Left renal pelvis (tissue), 4 donors: ENCODE results near the gene SSH2. TPM values are rescaled to one million over a fixed set of nuclear protein-coding genes. Genes with fewer than 3 reads are reported as not detected.
"Not testable (repeated sequence)": the region's sequence is repeated elsewhere in the genome, so short reads cannot be mapped to it uniquely, and the experiment has no call there.

Experiments used
- DNase-seq, 4 donors: peaks; one replicate each; pipeline ENCODE4 v3.0.0-alpha.2; 2013; ENCODE audit warnings: low read depth in 4 of 4, low spot score in 3 of 4
- polyA plus RNA-seq, 4 donors: library from polyadenylated mRNA; unstranded; fragments of 120-200 nt; gene quantifications; one replicate each; pipeline ENCODE4 v1.2.1, GENCODE V29; 2013; ENCODE audit not compliant: insufficient read length in 4 of 4

SSH2 gene
- polyA plus RNA-seq, 4 donors: 8.9 to 19.4 (median 17.5) TPM

DNA sequence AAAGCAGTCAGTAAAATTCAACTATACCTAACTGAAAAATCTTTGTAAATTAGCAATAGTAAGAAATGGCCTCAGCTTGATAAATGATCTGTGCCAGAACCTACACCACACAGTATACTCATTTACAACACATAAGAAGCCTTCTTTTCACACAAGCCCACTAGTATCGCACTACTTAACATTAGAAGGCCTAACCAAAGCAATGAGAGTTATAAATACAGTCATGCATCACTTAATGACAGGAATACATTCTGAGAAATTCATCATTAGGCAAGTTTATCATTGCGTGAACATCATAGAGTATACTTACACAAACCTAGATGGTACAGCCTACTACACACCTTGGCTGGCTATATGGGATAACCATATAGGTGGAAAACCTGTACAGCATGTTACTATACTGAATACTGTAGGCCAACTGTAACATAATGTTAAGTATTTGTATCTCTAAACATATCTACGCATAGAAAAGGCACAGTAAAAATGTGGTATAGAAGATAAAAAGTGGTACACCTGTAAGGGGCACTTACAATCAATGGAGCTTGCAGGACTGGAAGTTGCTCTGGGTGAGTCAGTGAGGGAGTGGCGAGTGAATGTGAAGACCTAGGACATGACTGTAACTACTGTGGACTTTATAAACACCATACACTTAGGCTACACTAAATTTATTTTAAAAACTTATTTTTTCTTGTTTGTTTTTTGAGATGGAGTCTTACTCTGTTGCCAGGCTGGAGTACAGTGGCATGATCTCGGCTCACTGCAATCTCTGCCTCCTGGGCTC lies 180.8 kb downstream of the SSH2 start:
- no peak for DNase-seq

- no peak for DNase-seq
Measured at GRCh38 chr17:29748400-29748799, 181.6 kb downstream of the SSH2 start.

DNA sequence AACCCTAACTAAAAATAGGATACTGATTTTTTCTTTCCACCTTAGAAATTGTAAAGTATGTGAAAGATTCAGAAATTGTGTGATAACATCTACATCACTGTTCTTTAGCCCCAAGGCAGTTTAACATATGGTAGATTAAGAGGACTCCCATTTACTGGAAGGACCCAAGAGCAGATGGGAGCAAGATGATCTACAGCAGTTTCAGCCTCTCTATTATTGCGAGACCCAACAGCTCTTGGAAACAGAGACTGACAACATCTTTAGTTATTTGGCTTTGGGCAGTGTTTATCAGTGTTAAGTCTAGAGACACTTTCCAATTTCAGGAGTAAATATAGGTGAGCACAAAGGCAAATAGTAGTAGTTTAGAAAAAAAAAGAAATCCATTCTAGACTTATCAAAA lies 182.4 kb downstream of the SSH2 start:
- DNase-seq: no peak

DNA sequence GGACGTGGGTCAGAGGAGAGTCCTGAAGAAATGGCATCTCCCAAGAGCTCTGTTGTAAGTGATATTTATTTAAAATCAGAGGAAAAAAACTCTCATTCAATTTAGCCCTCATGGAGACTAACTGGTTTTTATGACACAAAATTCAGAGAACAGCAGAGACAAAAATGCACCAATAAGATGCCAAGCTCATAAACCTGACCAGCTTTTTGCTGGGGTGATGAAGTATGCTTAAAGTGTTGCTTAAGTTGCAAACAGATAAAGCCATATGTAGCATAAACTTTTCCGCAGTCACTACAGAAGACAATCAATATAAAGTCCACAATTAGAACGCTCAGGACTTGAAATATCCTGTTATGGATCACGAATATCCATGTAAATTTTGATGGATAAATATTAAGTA lies 183.4 kb downstream of the SSH2 start:
- DNase-seq: no peak

DNA sequence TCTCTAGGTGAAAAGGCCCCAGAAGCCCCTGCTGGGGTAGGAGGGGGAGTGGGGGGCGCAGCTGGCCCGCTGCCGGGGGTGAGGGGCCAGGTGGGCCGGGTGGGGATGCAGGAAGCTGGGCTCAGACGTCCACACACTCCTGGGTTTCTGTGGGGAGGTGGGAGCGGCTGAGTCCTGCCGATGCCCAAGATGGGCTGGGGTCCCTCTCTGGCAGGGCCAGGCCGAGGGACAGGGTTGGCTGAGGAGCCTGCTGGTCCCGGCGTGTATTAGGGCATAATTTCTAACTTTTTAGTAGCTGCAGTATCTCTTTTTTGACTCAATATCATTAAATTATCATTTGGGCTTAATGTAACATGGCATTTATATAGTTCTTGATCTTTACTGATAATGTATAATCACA lies 185.9 kb downstream of the SSH2 start:
- DNase-seq: no peak

DNA sequence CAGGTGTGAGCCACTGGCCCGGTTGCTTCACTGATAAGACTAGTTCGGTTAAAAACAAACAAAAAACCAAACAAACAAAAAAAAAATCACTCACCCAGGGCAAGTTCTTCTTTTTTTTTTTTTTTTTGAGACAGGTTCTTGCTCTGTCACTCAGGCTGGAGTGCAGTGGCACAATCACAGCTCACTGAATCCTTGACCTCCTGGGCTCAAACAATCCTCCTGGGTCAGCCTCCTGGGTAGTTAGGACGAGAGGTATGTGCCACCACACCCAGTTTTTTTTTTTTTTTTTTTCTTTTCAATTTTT lies 187.9 kb downstream of the SSH2 start:
- no peak for DNase-seq

DNA sequence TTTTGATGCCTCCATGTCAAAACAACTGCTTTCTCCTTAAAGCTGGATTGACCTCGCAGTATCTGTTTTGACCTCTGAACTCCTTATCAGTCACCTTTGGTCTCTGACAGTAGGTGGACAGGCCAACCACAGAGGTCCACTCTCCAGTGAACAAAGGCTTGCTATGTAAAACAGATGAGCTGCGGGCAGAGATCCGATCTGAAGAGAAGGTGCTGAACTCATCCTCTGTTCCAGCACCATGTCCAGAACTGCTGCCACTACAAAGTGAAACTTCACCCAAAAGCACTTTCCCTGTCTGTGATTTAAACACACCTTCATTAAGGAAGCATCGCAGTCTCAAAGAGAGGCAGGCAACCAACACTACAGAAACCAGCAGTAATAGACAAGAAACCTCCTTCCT lies 190.0 kb downstream of the SSH2 start:
- no peak for DNase-seq

GRCh38 chr17:29734640-29735039 lies 195.4 kb downstream of the SSH2 start:
- no peak for DNase-seq

- no peak for DNase-seq
Measured at GRCh38 chr17:29733166-29733565, 196.9 kb downstream of the SSH2 start.

DNA sequence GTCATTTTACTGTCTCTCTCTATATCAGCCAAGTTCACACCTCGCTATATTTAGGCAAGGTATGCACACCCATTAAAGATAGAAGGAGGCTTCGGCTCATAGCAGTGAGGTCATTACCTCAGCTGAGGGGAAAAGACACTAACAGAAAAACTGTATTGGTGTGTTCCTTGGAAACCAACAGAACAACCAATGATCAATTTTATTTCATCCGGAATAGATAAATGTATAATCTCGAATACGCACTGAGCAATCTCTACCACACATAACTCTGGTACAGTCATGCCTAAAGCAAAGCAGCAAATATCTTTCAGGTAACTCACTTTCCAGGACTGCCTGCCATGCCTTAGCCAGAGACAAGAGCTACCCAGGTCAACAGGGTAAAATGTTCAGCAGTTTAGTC lies 197.4 kb downstream of the SSH2 start:
- DNase-seq: no peak

- no peak for DNase-seq
Measured at GRCh38 chr17:29732209-29732608, 197.8 kb downstream of the SSH2 start.

DNA sequence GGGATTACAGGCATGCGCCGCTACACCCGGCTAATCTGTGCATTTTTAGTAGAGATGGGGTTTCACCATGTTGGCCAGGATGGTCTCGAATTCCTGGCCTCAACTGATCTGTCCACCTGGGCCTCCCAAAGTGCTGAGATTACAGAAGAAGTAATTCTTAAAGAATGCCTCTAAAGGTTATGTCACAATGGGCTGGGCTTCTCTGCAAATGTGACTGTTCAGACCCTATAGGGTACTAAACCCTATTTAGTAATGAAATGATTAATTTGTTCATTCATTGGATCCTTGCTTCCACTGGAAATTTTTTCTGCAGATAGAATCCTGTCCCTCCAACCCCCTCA lies 198.5 kb downstream of the SSH2 start:
- no peak for DNase-seq

DNA sequence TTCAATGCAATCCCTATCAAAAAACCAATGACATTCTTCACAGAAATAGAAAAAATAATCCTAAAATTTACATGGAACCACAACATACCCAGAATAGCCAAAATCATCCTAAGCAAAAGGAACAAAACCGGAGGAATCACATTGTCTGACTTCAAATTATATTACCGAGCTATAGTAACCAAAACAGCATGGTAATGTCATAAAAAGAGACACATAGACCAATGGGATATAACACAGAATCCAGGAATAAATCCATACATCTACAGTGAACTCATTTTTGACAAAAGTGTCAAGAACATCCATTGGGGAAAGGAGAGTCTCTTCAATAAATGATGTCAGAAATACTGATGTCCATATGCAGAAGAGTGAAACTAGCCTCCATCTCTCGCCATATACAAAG lies 201.5 kb downstream of the SSH2 start:
- no peak for DNase-seq

DNA sequence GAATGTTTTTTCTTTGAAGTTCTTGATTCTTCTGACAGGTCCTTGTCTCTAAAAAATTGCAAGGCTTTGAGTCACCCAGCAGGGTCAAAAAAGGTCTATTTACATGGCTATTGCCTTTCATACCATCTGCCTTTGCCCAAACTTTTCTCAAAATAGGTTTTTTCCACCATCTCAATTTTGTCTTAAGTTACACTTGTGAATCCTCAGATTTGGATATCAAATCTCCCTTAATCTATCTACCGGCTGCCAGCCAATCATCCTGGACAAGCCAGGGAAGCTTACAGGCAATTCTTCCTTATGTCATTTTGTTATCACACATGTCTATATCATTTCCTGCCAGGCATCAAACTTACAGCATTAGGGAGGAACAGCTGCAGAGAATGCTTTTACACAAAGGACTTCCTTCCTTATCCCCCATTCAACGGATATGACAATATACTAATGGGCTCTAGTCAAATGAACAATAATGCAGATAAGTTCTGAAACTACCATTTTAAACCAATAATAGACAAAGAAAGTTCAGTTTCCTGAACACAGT lies 203.2 kb downstream of the SSH2 start:
- no peak for DNase-seq

GRCh38 chr17:29725408-29725807 lies 204.6 kb downstream of the SSH2 start:
- DNase-seq: not testable (repeated sequence)

- DNase-seq: no peak
Measured at GRCh38 chr17:29723278-29724047, 206.6 kb downstream of the SSH2 start.

DNA sequence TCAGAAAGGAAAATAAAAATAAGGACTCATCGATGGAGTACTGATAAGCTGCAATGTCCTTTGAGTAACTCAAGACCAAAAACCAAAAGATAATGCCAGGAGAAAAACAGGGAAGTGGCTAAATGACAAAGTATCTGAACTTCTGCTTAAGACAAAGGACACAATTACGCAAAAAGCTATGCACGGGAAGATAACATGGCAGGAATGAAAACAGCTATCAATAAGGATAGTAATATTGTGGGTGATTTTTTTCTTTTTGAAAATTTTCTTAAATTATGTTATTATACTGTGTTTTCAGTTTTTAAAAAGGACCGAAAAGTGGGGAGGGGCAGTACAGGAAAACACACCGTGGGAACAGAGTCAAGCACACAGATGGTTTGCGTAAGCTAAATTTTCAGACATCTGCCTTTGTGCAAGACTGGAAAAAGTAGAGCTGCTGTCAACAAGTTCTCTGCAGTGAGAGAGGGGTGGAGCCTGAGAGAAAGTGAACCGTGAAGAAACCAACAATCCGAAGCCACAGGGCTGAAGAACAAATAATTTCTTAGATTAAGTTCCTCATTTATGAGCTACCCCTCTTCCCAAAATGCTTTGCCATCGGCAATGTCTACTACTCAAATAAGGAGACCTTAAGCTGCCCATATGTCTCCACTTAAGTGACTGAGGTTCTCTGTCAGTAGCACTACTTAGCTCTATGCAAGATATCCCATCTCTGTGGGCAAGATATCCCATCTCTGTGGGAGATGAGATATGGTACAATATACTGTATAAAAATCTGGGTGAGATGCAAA lies 207.4 kb downstream of the SSH2 start:
- peak in 2 of 4 donors; percentile 58 to 66 for DNase-seq

GRCh38 chr17:29720551-29720950 lies 209.5 kb downstream of the SSH2 start:
- no peak for DNase-seq

DNA sequence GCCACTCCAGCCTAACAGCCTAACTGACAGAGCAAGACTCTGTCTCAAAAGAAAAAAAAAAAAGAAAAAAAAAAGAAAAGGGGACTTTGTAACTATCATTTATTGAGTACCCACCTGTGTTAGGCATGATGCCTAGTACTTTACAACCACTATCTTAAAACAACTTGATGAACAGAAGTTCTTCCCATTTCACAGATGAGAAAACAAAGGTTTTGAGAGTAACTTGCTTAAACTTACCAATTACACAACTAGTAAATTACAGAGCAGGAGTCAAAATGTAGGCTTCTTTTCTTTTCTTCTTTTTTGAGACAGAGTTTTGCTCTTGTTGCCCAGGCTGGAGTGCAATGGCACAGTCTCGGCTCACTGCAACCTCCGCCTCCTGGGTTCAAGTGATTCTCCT lies 210.6 kb downstream of the SSH2 start:
- DNase-seq: no peak

DNA sequence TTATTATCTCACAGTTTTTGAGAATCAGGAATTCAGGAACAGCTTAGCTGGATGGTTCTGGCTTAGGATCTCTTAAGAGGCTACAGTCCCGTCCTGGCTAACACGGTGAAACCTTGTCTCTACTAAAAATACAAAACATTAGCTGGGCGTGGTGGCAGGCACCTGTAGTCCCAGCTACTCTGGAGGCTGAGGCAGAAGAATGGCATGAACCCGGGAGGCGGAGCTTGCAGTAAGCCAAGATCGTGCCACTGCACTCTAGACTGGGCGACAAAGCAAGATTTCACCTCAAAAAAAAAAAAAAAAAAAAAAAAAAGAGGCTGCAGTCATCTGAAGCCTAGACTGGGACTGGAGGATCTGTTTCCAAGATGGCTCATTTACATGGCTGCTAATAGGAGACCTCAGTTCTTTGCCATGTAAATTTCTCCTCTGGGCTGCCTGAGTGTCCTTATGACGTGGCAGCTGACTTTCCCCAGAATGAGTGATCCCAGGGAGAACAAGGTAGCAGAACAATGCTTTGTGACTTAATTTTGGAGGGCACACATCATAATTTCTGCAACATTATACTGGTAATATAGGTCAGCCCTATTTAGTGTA lies 211.5 kb downstream of the SSH2 start:
- no peak for DNase-seq

DNA sequence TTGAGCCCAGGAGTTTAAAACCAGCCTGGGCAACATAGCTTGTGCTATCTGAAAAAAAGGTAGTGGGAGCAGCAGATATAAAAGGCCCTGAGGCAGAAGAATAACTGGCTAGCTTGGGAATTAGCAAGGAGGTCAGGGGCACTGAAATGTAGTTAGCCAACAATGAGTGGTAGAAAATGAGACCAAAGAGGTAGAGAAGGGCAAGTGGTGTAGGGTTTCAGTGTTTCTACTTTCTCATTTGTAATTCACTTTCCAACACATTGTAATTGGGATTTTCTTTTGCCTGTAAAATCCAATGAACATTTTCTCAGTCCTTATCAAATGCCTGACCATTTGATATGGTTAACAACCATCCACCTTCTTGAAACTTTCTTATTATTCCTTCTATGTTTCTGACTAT lies 212.2 kb downstream of the SSH2 start:
- no peak for DNase-seq
